ENCODE data around the gene CLEC18A. TPM values are rescaled to one million over a fixed set of nuclear protein-coding genes. Genes with fewer than 3 reads are reported as not detected.

The CLEC18A gene
- total and polyA plus RNA-seq, 2 of the 4 experiments (the other 2 are of a cell fraction) = under 0.01 TPM; not detected in 1

DNA sequence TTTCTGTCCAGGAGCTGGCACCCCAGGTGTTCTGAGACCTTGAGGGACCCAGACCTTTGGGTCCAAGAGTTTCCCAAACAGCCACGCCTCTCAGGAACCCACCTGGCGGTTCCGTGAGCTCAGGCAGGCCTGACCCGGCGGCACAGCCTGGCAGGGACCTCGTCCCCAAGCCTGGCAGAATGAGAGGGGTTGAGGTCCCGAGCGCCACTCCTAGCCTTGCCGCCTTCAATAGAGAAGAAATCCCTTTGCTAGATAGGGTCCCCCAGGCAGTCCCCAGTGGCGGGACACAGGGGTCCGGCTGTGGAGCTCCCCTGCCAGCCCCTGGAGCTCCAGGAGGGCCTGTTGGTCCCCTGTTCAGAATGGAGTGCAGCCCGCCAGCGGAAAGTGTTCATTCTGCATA is 10.5 kb upstream of the CLEC18A start:
- peaks cover 35% of the 10 kb centered on the region for H3K36me3 ChIP-seq (ENCODE audit: control insufficient read depth, insufficient read depth, low read length)
- dilution Hi-C loops (cut with HindIII; ENCODE audit: low sequenced_read_pairs, unreplicated experiment) (no loop called here), in situ Hi-C loops (cut with MboI; ENCODE audit: low sequenced_read_pairs) (no loop called here), intact Hi-C loops (cut with micrococcal nuclease) (no loop called here)
- no peak overlapping the region for H3K18ac ChIP-seq (ENCODE audit: low read depth, low read length)
- no peak overlapping the region for H4K5ac ChIP-seq (ENCODE audit: low read depth, low read length)
- 95% methylated on average over 7 of the region's 13 CpGs; no CpG with 5 or more reads in 1 of the 2 experiments for WGBS, 2 experiments (ENCODE audit: extremely low coverage in 2 of 2, insufficient read length in 1 of 2)
- H3K23ac ChIP-seq (ENCODE audit: low read depth, low read length) = no peak overlapping the region
- H2BK120ac ChIP-seq (ENCODE audit: low read depth, low read length) = no peak overlapping the region
- TF ChIP-seq, protein P1, sequence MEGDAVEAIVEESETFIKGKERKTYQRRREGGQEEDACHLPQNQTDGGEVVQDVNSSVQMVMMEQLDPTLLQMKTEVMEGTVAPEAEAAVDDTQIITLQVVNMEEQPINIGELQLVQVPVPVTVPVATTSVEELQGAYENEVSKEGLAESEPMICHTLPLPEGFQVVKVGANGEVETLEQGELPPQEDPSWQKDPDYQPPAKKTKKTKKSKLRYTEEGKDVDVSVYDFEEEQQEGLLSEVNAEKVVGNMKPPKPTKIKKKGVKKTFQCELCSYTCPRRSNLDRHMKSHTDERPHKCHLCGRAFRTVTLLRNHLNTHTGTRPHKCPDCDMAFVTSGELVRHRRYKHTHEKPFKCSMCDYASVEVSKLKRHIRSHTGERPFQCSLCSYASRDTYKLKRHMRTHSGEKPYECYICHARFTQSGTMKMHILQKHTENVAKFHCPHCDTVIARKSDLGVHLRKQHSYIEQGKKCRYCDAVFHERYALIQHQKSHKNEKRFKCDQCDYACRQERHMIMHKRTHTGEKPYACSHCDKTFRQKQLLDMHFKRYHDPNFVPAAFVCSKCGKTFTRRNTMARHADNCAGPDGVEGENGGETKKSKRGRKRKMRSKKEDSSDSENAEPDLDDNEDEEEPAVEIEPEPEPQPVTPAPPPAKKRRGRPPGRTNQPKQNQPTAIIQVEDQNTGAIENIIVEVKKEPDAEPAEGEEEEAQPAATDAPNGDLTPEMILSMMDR (conservative IDR thresholded peaks at IDR 0.05; ENCODE audit: low read depth, low read length) = no peak
- no peak for TF ChIP-seq MAFK (IDR thresholded peaks at IDR 0.05; ENCODE audit: low read depth, low read length)
- TF ChIP-seq CHD1 (IDR thresholded peaks at IDR 0.05; ENCODE audit: low read depth, low read length) = no peak
- H2AFZ ChIP-seq (replicated peaks; ENCODE audit: low read length, poor library complexity) = no peak overlapping the region
- H3K56ac ChIP-seq (ENCODE audit: extremely low read depth, insufficient read depth, low read length) = no peak overlapping the region
- H2AK9ac ChIP-seq (replicated peaks; ENCODE audit: low read depth, low read length, poor library complexity) = peak overlapping the region; percentile 16
- H3K4ac ChIP-seq (ENCODE audit: low read depth, low read length) = no peak overlapping the region
- no peak overlapping the region for H3K27ac ChIP-seq (ENCODE audit: insufficient read depth, low read length)
- POLR2A ChIA-PET (ENCODE audit: unreplicated experiment) = no interaction called here
- no peaks in the 10 kb centered on the region for H3K27me3 ChIP-seq (ENCODE audit: control insufficient read depth, insufficient read depth, low read length)
- no peak overlapping the region for H2BK5ac ChIP-seq (ENCODE audit: low read depth, low read length, poor library complexity, severe bottlenecking)
- H3K4me3 ChIP-seq (ENCODE audit: insufficient read depth, low read depth, low read length) = no peak overlapping the region
- no peaks in the 10 kb centered on the region for H3K79me1 ChIP-seq (ENCODE audit: low read depth in 1 of 2, low read length in 2 of 2)
- DNase-seq (no peak), ATAC-seq (ENCODE audit: low read depth) (no peak)
- no peaks in the 10 kb centered on the region for H3K9me3 ChIP-seq (ENCODE audit: control insufficient read depth, insufficient read depth, low read length)
- no peak overlapping the region for H3K4me2 ChIP-seq (ENCODE audit: low read depth, low read length)
- no peak overlapping the region for H2AK5ac ChIP-seq (ENCODE audit: low read depth, low read length)
- no peaks in the 10 kb centered on the region for H4K20me1 ChIP-seq (ENCODE audit: insufficient read depth, low read length)
- no peak overlapping the region for H2BK20ac ChIP-seq (ENCODE audit: low read depth, low read length)
- 0 out of 2 replicates have a peak, but pooled peaks cover 3% of the 10 kb centered on the region for H3K9me1 ChIP-seq (ENCODE audit: insufficient read depth, low read length)
- no peak overlapping the region for H3K14ac ChIP-seq (replicated peaks; ENCODE audit: low read depth, low read length)
- H3K9ac ChIP-seq (ENCODE audit: low read depth, low read length) = no peak overlapping the region
- no peaks in the 10 kb centered on the region for H3K4me1 ChIP-seq (ENCODE audit: control insufficient read depth, insufficient read depth, low read length)
- BruUV-seq (replicated peaks) = no TSS peak
- CTCF ChIA-PET = interaction anchor here (1.3 kb wide), 1 partner anchor 144 kb away, joined by 3 read pairs; no protein-coding TSS in a partner anchor
- no peak overlapping the region for H2BK15ac ChIP-seq (ENCODE audit: low read depth, low read length)
- H4K91ac ChIP-seq (ENCODE audit: insufficient read depth, low read depth, low read length) = no peak overlapping the region
- no peak overlapping the region for H4K8ac ChIP-seq (ENCODE audit: low read depth in 2 of 2, low read length in 2 of 2)
